ENCODE results near the gene SEC62.
A peak's percentile ranks its signal among the peaks of the same experiment; 100 is the strongest.

SEC62 gene

DNA sequence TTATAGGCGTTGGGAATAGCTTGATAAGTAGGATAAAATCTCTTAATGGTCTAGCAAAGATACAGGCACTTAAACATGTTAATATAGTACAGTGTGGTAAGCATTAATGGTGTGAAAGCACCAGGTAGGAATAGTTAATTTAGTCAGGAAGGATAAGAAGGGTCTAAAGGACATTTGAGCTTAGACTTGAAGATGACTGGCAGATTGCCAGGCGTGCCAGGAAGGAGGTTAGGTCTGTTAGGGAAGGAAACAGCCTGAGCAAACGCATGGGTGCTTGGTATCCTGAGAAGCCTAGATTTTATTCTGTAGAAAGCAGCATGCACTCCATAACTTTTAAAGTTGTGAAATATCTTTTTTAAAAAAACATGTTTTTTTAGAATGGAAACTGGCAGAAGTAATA is 17.7 kb downstream of the SEC62 start:
- intact Hi-C loops (cut with micrococcal nuclease), result loop anchor here (10.0 kb wide), 2 partner anchors 111 to 191 kb away; no protein-coding TSS in a partner anchor
- H3K4me1 Mint-ChIP-seq (ENCODE audit: low read depth), result peaks cover 10% of the 10 kb centered on the region

DNA sequence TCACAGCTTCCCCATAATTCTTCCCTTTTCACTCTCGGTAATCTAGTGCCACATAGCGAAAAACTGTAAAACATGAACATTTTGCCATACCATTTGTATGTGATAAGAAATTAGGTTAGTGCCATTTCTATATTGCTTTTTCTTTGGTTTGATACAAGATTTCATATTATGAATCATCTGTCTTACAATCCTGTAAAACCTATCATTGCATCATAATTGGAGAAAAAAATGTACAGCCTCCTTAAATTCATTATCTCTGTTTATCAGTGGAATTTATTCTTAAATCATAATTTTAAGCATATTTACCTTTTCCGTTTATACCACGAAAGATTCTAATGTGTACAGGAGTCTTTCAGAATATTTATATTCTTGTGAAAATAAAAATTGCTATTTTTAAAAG is 23.8 kb downstream of the SEC62 start:
- H3K36me3 Mint-ChIP-seq (ENCODE audit: low read depth), result peaks cover 43% of the 10 kb centered on the region
- no peak overlapping the region for H3K27ac Mint-ChIP-seq
- peaks cover 7% of the 10 kb centered on the region for H3K4me1 Mint-ChIP-seq (ENCODE audit: low read depth)
- H3K27me3 Mint-ChIP-seq, result no peaks in the 10 kb centered on the region
- no peak overlapping the region for H3K4me3 Mint-ChIP-seq
- intact Hi-C loops (cut with micrococcal nuclease), result no loop called here
- H3K9me3 Mint-ChIP-seq, result no peaks in the 10 kb centered on the region

More for the DNA sequence above, 17.7 kb downstream of the SEC62 start:
- Mint-ChIP-seq H3K9me3 (no peaks in the 10 kb centered on the region), H3K27me3 (no peaks in the 10 kb centered on the region), H3K4me3 (no peak overlapping the region), H3K36me3 (ENCODE audit: low read depth) (peaks cover 80% of the 10 kb centered on the region), H3K27ac (no peak overlapping the region)

DNA sequence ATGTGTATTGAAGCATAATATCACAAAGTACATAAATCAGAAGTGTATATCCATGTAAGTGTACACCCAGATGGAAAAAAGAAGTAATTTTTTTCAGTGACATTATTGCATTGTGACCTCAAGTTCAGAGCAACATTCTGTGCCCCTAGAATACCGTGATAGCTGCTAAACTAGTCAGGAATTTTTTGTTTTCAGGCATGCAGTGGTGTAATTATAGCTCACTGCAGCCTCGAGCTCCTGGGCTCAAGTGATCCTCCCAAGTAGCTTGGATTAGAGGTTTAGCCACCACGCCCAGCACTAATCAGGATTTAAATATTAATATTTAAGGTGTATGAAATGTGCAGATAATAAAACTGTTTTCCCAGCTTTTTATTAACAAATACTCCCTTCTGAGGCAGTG is 25.5 kb downstream of the SEC62 start:
- Mint-ChIP-seq H3K9me3 (no peaks in the 10 kb centered on the region), H3K4me3 (no peak overlapping the region), H3K27ac (no peak overlapping the region), H3K27me3 (no peaks in the 10 kb centered on the region), H3K4me1 (ENCODE audit: low read depth) (peaks cover 7% of the 10 kb centered on the region), H3K36me3 (ENCODE audit: low read depth) (peaks cover 37% of the 10 kb centered on the region)
- intact Hi-C loops (cut with micrococcal nuclease), result no loop called here

DNA sequence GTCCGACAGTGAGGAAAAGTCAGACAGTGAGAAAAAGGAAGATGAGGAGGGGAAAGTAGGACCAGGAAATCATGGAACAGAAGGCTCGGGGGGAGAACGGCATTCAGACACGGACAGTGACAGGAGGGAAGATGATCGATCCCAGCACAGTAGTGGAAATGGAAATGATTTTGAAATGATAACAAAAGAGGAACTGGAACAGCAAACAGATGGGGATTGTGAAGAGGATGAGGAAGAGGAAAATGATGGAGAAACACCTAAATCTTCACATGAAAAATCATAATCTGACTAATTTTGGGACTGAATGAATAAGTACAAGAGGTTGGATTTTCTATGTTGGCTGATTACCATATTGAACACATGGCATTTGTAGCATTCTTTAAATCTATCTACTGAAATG is 26.2 kb downstream of the SEC62 start:
- Mint-ChIP-seq H3K27ac (no peak overlapping the region), H3K4me1 (ENCODE audit: low read depth) (peaks cover 7% of the 10 kb centered on the region), H3K36me3 (ENCODE audit: low read depth) (peaks cover 34% of the 10 kb centered on the region), H3K9me3 (no peaks in the 10 kb centered on the region), H3K27me3 (no peaks in the 10 kb centered on the region), H3K4me3 (no peak overlapping the region)
- intact Hi-C loops (cut with micrococcal nuclease), result no loop called here

DNA sequence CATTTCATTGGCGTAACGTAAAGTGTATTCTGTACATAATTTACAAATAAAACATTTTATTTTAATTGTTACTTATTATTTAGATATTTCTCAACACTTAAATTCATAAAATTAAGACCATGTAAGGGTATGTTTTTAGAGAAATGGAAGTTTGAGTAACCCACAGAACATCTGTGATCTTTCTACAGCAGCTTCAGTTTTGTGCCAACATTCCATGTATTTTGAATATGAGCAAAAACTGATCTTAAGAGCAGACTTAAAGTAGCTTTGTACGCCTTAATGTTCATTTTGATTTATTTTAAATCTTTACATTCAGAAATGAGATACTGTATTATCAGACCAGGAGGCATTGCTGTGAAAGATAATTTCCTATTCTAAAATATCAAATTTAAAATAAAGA is 27.2 kb downstream of the SEC62 start:
- intact Hi-C loops (cut with micrococcal nuclease), result no loop called here
- Mint-ChIP-seq H3K27me3 (no peaks in the 10 kb centered on the region), H3K27ac (no peak overlapping the region), H3K4me3 (no peak overlapping the region), H3K36me3 (ENCODE audit: low read depth) (peaks cover 26% of the 10 kb centered on the region), H3K9me3 (no peaks in the 10 kb centered on the region), H3K4me1 (ENCODE audit: low read depth) (peaks cover 7% of the 10 kb centered on the region)

DNA sequence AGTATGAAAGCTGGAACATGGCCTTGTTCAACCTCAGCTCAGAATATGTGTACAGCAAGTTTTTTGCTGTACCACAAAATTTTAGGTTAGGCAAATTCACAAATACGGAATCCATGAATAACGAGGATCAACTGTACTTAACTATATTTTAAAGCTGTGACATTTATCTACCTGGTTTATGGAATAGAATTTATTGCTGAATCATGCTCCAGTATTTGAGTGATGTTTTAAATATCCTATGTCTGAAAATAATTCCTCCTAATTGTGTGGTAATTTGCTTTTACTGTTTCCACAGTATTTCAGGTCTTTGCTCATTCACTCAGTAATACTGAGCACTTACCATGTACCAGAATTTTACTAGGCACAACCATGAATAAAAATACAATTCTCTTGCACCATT is 29.5 kb downstream of the SEC62 start:
- Mint-ChIP-seq H3K4me3 (no peak overlapping the region), H3K4me1 (ENCODE audit: low read depth) (peaks cover 7% of the 10 kb centered on the region), H3K27me3 (no peaks in the 10 kb centered on the region), H3K27ac (no peak overlapping the region), H3K9me3 (no peaks in the 10 kb centered on the region), H3K36me3 (ENCODE audit: low read depth) (peaks cover 30% of the 10 kb centered on the region)
- intact Hi-C loops (cut with micrococcal nuclease), result no loop called here

DNA sequence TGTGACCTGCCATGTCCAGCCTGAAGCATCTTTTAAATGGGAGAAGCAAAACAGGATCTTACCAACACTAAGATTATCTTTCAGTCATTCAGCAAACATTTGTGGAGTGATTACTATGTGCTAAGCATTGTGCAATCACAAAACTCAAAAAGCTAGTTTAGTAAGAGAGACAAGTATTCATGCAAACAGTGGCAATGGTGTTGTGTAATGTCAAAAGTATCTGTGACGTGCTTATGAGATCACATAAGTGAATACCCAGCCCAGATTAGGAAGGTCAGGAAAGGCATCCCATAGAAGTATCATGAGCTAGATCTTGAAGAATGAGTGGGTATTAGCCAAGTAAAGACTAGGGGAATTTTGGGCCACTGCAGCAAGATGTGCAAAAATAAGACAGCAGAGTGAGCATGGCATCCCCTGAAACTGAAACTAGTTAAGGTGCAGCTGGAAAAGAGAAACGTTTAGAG is 32.1 kb downstream of the SEC62 start:
- H3K4me1 Mint-ChIP-seq (ENCODE audit: low read depth), result peaks cover 22% of the 10 kb centered on the region
- no peaks in the 10 kb centered on the region for H3K27me3 Mint-ChIP-seq
- H3K4me3 Mint-ChIP-seq, result no peak overlapping the region
- H3K27ac Mint-ChIP-seq, result no peak overlapping the region
- intact Hi-C loops (cut with micrococcal nuclease), result no loop called here
- H3K36me3 Mint-ChIP-seq (ENCODE audit: low read depth), result peaks cover 12% of the 10 kb centered on the region
- no peaks in the 10 kb centered on the region for H3K9me3 Mint-ChIP-seq

DNA sequence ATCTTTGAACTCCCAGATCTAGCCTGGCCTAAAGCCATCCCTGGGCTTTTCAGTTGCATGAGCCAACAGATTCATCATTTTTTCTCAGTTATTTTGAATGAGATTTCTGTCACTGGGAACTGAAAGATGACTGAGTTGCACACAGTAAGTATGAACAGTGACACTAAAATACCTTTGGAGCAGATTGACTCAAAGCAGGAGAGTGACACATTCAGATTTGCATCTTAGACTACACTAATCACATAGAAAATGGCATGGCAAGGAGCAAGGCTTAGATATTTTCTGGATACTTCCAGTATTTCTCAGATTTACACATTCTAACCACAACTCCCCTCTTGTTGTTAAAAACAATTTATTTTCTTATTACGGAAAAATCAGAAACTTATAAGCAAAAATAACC is 32.8 kb downstream of the SEC62 start:
- H3K9me3 Mint-ChIP-seq, result no peaks in the 10 kb centered on the region
- H3K27me3 Mint-ChIP-seq, result no peaks in the 10 kb centered on the region
- intact Hi-C loops (cut with micrococcal nuclease), result no loop called here
- H3K27ac Mint-ChIP-seq, result no peak overlapping the region
- peaks cover 12% of the 10 kb centered on the region for H3K36me3 Mint-ChIP-seq (ENCODE audit: low read depth)
- H3K4me1 Mint-ChIP-seq (ENCODE audit: low read depth), result peaks cover 27% of the 10 kb centered on the region
- H3K4me3 Mint-ChIP-seq, result no peak overlapping the region

DNA sequence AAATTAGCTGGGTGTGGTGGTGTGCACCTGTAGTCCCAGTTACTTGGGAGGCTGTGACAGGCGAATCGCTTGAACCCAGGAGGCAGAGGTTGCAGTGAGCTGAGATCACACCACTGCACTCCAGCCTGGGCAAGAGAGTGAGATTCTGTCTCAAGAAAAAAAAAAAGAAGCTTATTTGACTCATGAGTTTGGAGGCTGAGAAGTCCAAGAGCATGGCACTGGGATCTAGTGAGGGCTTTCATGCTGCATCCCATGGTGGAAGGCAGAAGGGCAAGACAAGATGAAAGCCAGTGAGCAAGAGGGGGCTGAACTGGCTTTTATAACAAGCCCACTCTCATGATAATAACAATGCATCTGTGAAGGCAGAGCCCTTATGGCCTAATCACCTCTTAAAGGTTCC is 33.4 kb downstream of the SEC62 start:
- no peaks in the 10 kb centered on the region for H3K9me3 Mint-ChIP-seq
- H3K27me3 Mint-ChIP-seq, result no peaks in the 10 kb centered on the region
- intact Hi-C loops (cut with micrococcal nuclease), result no loop called here
- no peak overlapping the region for H3K27ac Mint-ChIP-seq
- no peak overlapping the region for H3K4me3 Mint-ChIP-seq
- H3K4me1 Mint-ChIP-seq (ENCODE audit: low read depth), result peaks cover 27% of the 10 kb centered on the region
- H3K36me3 Mint-ChIP-seq (ENCODE audit: low read depth), result peaks cover 12% of the 10 kb centered on the region

DNA sequence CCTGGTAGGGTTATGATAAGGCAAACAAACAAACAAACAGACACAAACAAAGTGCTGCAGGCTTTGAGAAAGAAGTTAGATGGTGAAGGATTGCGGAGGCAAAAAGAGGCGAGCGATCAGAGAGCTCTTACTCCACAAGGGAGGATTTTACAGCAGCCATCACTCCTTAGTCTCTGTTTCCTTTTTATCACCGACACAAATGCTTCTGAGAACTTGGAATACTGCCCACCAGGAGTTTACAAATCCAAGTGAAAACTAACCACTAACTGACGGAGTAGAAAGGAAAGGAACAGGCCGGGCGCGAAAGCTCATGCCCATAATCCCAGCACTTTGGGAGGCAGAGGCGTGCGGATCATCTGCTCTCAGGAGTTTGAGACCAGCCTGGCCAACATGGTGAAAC is 35.6 kb downstream of the SEC62 start:
- Mint-ChIP-seq H3K9me3 (no peaks in the 10 kb centered on the region), H3K27ac (peak overlapping the region; percentile 10), H3K36me3 (ENCODE audit: low read depth) (peaks cover 6% of the 10 kb centered on the region), H3K27me3 (no peaks in the 10 kb centered on the region), H3K4me1 (ENCODE audit: low read depth) (peaks cover 45% of the 10 kb centered on the region), H3K4me3 (peak overlapping the region; percentile 53)
- intact Hi-C loops (cut with micrococcal nuclease), result no loop called here

DNA sequence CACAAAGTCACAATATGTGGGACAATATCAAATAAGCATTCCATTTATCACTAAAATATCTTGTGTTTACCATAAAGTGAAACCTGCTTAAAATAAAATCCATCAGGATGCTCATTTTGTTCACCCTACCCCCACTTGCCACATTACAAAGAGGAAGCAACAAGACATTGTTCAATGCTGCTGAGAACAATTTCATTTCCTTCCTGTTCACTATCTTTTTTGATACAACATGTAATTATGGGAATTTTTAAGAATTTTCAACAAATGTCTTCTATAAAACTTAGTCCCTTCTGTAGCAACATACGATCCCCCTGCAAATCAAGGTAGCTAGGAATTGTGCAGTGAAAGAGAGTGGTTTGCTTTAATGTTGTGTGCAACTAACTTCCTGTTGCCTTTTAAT is 36.3 kb downstream of the SEC62 start:
- Mint-ChIP-seq H3K36me3 (ENCODE audit: low read depth) (peaks cover 6% of the 10 kb centered on the region), H3K27ac (peak overlapping the region; percentile 10), H3K4me1 (ENCODE audit: low read depth) (peaks cover 51% of the 10 kb centered on the region), H3K9me3 (no peaks in the 10 kb centered on the region), H3K4me3 (no peak overlapping the region), H3K27me3 (no peaks in the 10 kb centered on the region)
- intact Hi-C loops (cut with micrococcal nuclease), result no loop called here

DNA sequence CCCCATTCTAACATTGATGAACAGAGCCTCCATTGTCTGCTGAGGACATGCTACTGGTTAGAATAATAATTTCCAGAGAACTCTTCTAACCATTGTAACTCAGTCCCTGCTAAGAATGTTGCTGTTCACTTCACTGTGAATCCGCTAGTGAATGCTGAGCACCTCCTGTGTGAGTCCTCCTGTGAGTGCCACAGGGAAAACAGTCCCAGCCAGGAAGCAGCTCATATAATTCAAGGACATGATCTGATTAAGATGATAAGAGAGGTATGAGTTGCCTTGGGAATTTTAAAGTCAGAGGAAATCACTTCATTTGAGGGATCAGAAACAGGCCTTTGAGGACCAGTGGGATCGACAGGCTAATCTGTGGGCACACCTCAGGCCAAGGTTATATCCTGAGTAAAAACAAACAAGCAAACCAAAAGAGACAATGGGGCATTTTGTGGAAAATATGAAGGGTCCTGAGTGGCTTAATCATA is 37.3 kb downstream of the SEC62 start:
- H3K27ac Mint-ChIP-seq, result no peak overlapping the region

DNA sequence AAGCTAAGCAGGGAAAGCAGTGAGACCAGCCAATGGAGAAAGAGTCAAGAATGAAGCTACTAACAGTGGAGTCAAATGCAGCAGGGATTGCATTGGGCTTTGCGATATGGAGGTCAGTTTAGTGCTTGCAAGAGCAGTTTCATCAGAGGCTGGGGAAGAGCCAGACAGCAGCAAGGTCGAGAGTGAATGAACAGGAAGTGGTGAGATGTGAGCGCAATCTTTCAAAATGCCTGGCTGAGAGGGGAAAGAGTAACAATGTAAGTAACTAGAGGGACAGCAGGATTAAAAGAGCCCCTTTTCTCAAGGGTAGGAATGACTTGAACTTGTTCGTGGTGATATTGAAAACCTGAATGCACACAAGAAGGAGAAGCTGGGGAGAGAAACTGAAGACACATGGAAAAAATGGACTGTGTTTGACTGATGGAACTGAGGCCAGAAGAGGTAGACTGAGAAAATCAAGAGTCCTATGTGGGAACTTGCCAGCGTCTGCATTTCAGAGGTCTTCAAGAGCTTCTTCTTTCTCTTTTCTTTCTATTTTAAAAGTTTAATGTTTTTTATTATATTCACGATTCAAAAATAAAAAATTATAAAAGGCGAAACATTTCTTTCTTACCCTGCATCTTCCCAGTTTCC is 40.5 kb downstream of the SEC62 start:
- Mint-ChIP-seq H3K27ac (no peak overlapping the region), H3K9me3 (no peaks in the 10 kb centered on the region), H3K36me3 (ENCODE audit: low read depth) (no peaks in the 10 kb centered on the region), H3K4me3 (no peak overlapping the region), H3K4me1 (ENCODE audit: low read depth) (peaks cover 43% of the 10 kb centered on the region), H3K27me3 (no peaks in the 10 kb centered on the region)
- intact Hi-C loops (cut with micrococcal nuclease), result no loop called here

More for the DNA sequence above, 37.3 kb downstream of the SEC62 start:
- Mint-ChIP-seq H3K27me3 (no peaks in the 10 kb centered on the region), H3K4me3 (no peak overlapping the region), H3K36me3 (ENCODE audit: low read depth) (peaks cover 6% of the 10 kb centered on the region), H3K9me3 (no peaks in the 10 kb centered on the region), H3K4me1 (ENCODE audit: low read depth) (peaks cover 51% of the 10 kb centered on the region)
- intact Hi-C loops (cut with micrococcal nuclease), result no loop called here

DNA sequence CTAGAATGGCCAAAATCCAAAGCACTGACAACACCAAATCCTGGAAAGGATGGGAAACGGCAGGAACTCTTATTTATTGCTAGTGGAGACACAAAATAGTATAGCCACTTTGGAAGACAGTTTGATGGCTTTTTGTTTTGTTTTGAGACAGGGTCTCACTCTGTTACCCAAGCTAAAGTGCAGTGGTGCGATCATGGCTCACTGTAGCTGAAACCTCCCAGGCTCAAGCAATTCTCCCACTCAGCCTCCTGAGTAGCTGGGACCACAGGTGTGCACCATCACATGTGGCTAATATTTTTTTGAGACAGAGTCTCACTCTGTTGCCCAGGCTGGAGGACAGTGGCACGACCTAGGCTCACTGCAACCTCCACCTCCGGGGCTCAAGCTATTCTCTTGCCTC is 43.9 kb downstream of the SEC62 start:
- H3K27ac Mint-ChIP-seq, result no peak overlapping the region
- H3K9me3 Mint-ChIP-seq, result no peaks in the 10 kb centered on the region
- no peaks in the 10 kb centered on the region for H3K27me3 Mint-ChIP-seq
- peaks cover 23% of the 10 kb centered on the region for H3K4me1 Mint-ChIP-seq (ENCODE audit: low read depth)
- no peaks in the 10 kb centered on the region for H3K36me3 Mint-ChIP-seq (ENCODE audit: low read depth)
- intact Hi-C loops (cut with micrococcal nuclease), result no loop called here
- no peak overlapping the region for H3K4me3 Mint-ChIP-seq

Data from dendritic cell treated with granulocyte-macrophage colony-stimulating factor and Interleukin-4, amounts not matched to agents 40 ng/mL and 50 ng/mL, for 4 days (primary cell).